Activated CD4-positive, alpha-beta T cell treated with anti-CD3 and anti-CD28 coated beads, Interleukin-2, amount 50 U/mL, for 1 hour (primary cell): ENCODE measurements around the gene CXCL5.

Experiments
- DNase-seq: peaks from one replicate; pipeline ENCODE4 v3.0.0-alpha.2; 2020

CXCL5 gene

DNA sequence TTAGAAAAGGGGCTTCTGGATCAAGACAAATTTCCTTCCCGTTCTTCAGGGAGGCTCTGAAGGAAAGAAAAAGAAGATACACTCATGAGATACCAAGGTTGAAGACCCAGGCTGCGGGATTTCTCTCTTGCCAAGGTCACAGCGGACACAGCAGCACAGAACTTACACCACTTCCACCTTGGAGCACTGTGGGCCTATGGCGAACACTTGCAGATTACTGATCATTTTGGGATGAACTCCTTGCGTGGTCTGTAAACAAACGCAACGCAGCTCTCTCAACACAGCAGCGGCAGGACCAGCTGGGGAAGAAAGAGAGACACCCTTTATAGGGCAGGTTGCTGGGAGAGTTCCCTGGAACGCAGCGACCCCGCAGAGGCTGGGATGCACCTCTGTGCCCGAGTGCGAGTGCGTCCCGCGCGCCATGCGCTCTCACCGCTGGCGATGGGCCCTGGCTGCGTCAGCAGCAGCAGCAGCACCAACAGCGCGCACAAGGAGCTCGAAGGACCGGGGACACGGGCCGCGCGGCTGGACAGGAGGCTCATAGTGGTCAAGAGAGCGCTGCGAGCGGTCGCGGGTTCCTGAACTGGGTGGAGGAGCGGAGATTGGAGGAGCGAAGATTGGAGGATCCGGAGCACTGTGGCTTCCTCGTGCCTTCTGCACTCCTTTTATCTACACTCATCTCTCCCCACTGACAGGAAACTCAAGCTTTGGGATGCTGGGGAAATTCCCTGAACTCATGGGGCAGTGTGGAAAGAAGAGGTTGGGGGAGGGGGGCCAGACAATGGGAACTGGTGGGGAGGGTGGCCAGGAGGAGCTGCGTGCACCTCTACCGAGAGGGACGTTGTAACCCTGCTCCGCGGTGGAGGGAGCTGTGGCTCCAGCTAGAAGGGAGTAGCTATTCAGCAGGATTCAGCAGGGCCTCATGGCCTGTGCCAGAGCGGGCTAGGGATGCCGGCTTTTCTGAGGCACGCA lies at the start of gene CXCL5:
Gene CXCL5, minus strand, starts transcription at position 638 of the 972 bp plus-strand sequence. Its CDS starts 96 bp downstream, at position 542.
- DNase-seq: no peak

DNA sequence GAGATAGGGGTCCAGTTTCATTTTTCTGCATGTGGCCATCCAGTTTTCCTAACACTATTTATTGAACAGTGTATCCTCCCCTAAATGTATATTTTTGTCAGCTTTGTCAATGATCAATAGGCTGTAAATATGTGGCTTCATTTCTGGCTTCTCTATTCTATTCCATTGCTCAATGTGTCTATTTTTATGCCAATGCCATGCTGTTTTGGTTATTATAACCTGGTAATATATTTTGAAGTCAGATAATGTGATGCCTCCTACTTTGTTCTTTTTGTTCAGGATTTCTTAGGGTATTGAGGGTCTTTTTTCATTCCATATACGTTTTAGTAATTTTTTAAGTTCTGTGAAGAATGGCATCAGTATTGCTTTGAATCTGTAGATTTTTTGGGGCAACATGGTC lies 48.7 kb upstream of the CXCL5 start:
- no peak for DNase-seq

DNA sequence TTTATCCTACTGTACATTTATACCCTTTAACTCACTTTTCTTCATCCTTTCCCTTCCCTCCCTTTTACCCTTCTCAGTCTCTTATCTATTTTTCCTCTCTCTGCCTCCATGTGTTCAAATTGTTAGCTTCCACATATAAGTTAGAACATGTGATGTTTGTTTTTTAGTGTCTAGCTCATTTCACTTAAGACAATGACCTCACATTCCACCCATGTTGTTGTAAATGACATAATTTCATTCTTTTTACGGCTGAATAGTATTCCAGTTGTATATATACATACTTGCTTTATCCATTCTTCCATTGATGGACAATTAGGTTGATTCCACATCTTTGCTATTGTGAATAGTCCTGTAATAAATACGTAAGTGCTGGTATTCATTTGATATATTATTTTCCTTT lies 47.3 kb upstream of the CXCL5 start:
- DNase-seq: no peak

DNA sequence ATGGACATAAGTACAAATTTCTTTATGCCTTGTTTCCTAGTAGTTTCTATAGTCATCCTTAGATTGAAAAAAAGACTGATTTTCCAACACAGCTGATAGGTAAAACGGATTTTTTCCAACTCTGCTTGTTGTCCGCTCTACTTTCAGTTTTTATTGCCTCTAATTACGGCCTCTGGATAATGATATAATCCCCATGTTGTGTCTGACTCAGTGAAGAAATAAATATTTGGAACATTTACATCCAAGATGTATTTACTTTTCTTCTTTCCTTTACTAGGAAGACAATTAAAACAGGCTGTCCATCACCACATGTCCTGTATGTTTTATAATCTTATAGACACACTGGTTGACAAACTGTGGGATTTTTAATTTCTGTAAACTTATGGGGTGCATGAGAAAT lies 46.8 kb upstream of the CXCL5 start:
- no peak for DNase-seq

DNA sequence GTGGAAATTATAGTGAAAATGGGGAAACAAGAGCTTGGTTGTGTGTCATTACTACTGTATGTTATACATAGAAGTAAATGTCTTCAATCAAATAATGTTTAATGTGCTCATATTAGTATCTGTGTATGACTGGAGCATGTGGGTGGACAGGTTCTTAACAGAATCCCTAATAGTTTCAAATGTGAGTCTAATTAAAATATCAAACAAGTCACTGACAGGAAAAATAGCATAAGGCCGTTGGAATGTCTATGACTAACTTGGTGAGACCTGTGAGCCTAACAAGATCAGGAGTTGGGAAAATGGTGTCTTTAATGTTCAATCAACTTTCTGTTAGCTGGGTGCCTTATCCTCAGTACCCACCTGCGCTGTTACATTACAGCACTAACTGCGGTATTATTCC lies 46.2 kb upstream of the CXCL5 start:
- no peak for DNase-seq

DNA sequence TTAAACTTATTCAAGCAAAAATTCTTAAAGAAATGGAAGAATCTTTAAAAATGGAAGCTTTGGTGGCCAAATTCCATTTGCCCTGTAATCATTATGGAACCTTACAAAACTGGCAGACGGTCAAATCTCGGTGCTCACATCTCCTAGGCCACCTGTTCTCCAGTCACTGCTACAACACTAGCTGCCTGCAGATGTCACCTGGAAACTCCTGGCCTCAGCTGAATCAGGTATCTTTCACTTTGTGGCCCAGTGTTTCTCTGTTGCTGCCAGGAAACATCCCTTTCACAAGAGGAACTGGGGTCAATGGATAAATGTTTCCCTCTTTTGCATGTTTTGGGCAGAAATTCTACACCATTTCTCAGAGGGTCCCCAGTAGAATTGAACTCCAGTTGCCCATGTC lies 44.2 kb upstream of the CXCL5 start:
- no peak for DNase-seq

DNA sequence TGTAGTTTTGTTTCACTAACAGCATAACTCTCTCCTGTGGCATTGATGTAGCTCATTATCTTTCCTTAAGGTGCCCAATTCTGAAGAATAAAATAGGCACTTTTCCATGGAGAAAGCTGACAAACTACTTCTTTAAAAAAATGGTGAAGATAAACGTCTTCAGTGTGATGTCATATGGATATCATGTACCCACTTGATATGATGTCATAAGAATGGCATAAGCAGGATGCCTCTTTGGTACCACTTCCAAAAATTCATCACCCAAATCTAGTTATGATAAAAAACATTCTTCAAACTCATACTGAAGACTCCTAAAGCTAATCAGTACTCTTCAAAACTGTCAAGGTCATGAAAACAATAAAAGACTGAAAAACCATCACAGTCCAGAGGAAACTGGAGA lies 42.9 kb upstream of the CXCL5 start:
- no peak for DNase-seq

DNA sequence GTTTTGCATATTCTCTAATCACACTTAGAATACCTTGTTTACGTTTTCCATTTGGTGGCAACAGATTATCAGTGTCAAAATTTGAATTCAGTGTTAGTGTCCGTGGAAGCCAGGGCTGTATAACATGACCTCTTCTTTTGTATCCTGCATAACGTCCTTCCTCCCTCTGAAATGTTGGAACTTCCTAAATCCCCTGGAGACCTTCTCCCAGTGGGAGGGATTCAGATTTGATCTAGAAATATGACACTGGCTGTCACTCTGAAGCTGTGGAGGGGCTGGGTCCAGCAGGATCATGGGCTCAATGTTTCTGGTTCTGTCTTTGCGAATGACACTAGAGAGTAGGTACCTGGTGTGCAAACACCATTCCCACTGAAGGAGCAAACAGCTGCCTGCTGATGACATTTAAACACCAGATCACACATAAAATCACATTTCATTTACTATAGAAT lies 40.9 kb upstream of the CXCL5 start:
- DNase-seq: no peak

DNA sequence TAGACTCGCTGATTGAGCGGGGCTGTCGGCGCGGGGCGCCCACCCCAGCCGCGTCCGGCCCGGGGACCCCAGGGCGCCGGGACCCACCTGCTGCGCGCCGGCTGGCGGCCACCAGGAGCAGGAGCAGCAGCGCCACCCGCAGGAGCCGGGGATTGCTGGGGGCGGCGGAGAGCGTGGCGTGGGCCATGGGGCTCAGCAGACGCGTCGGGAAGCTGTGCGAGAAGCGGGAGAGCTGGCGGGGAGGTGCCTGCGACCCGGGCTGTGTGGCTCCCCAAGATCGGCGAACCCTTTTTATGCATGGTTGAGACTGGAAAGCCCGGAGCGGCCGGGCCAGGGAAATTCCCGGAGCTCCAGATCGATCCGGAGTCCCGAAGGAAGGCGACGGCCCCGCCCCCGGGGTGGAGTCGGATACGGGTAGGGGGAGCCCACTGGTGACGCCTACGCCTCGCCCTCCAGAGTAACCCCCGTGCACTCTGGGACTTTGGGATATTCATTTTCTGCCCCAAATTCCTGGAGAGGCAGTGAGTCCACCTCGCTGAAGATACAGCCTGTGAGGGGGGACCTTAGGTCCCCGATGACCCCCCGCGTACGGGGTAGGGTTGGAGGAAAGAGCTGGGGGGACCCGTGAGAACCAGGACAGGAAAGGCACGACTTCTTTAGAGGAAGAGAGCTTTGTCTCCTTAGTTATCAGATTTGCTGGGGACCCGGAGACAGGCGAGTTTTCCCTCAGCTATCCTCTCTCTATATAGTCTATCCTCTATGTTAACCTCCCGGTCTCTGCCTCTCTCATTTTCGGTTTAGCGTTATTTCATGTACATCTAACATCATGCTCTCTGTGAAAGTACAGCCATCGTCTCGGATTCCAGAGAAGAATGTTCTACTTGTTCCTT lies 40.2 kb upstream of the CXCL5 start, which contains the start of gene CXCL3:
Gene CXCL3, minus strand, starts transcription at position 265 of the 890 bp plus-strand sequence. Its CDS starts 78 bp downstream, at position 187.
- DNase-seq: no peak

DNA sequence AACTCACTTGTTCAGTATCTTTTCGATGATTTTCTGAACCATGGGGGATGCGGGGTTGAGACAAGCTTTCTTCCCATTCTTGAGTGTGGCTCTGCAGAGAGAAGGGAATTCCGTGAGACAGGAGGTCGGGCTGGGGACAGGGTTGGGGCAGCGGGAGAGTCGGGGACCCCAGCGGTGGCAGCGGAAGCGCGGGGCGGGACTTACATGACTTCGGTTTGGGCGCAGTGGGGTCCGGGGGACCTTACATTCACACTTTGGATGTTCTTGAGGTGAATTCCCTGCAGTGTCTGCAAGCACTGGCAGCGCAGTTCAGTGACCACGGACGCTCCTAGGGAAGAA lies 39.6 kb upstream of the CXCL5 start:
- DNase-seq: no peak

DNA sequence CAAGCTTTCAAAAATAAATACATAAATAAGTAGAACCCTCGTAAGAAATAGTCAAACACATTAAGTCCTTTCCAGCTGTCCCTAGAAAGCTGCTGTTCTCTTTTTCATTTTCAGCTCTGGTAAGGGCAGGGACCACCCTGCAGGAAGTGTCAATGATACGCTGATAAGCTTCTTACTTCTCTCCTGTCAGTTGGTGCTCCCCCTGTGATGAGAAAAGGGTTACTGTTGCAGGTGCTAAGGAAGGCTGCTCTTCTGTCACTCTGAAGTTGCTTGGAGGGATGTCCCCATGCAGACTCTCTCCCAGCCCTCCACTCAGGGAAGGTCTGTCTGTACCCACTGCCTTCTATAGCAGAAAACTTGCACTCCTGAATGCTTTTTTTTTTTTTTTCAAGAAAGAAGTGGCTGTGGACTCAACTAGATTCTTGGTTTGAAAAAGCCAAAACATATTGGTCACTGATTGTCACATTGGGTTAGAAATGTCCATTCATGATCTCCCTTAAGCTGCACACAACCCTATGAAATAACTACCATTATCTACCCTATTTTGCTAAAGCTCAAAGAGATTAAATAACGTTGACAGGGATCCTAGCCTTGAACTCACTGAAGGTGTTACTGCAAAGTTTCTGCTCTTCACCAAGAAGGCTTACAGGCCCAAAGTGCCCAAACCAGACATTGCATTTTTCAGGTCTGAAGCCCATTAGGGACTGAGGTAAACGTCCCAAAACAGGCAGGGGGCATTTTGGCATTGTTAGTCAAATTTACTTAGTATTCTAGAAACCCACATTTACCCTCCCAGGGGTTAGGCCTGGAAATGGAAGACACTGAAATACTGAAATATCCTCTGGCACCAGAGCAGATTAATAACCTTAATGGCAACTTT lies 38.8 kb upstream of the CXCL5 start:
- DNase-seq: no peak

DNA sequence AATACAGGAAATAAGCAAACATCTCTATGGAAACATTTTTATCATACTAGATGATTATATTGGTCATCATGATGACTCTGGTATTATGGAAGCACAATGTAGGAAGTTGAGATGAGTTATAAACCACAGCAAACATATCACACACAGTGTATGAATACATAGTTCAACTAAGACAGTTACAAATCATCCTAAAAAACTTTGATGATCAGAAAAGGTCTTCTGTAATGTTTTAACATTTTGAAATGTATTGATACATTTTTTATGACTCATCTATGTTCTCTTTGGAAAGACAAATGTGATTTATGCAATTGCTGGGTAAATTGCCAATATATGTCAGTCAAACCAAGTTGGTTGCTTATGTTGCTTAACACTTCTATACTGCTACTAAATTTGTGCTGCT lies 35.3 kb upstream of the CXCL5 start:
- no peak for DNase-seq

DNA sequence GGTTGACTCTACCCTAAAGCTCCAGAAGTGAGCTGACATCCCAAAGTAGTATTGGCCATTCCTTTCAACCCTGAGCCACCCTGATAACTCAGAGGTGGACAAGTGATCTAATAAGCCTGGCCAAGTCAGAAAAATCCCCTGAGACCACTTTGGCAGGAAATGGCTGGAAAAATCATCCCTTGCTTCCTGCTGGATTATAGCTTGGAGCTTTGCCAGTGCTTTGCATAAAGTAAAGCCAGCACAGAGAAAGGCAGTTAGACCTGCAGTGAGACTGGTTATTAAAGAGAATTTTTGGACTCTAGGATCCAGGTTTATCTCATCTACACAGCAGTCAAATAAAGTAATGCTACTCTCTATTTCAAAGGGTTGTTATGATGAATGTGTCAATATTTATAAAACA lies 33.6 kb upstream of the CXCL5 start:
- no peak for DNase-seq

DNA sequence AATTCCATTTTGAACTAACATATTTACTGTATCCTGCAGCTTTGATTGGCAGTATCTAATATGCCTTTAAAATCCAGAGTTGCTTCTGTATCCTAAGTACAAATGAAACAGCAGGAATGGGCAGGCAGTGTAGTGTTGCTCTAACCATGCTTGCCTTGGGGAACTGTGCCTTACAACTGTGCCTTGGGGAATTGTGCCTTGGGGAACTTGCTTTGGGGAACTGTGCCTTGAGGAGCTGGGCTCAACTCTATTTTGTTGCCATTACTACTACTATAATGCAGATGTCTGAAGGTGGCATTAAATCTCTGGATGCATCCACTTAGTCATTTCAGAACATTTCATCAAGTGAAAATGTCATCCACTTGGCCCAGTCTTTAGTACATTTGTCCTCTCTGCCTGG lies 33.1 kb upstream of the CXCL5 start:
- DNase-seq: no peak

DNA sequence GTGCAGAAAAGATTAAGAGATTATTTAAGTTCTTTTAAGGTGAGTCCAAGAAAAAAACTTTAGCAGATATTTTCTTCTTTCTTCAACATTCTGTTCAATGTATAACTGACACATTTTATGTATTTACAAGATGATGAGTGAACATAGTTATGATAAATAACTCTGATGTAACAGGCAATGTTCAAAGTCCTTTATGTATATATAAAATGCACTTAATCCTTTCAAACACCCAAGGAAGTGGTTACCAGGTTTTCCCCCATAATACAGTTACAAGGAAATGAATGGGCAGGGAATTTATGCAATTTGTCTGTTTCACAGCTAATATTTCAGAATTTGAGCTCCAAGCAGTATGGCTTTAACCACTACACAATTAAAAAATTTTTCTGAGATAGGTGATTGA lies 31.8 kb upstream of the CXCL5 start:
- DNase-seq: no peak

DNA sequence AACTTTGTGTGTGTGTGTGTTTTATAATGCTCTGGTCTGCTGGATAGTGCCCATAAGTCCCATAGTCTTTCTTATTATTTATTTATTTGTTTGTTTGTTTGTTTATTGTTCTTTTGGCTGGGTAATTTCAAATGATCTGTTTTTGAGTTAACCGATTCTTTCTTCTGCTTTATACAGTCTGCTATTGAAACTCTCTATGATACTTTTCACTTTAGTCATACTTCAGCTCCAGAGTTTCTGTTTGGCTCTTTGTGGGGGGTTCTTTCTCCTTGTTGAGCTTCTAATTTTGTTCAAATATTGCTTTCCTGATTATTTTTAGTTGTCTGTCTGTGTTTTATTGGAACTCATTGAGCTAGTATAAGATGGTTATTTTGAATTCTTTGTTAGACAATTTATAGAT lies 30.0 kb upstream of the CXCL5 start:
- DNase-seq: no peak

DNA sequence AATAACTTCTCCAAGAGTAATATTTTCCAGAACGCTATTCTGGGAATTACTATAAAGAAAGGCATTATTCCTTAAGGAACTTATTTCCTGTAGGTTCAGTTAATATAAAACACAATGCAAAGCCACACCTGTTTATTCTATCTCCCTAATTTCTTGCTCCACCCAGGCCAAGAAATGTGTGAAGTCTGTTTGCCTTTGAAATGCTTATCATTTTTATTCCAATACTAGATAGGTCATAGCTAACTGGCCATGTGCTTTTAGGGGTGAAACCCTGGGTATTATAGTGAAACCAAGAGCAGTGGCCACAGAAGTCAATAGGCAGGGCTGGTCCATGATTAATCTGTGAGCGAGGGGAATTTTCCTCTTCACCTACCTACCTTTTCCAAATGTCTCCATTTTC lies 25.2 kb upstream of the CXCL5 start:
- DNase-seq: no peak

DNA sequence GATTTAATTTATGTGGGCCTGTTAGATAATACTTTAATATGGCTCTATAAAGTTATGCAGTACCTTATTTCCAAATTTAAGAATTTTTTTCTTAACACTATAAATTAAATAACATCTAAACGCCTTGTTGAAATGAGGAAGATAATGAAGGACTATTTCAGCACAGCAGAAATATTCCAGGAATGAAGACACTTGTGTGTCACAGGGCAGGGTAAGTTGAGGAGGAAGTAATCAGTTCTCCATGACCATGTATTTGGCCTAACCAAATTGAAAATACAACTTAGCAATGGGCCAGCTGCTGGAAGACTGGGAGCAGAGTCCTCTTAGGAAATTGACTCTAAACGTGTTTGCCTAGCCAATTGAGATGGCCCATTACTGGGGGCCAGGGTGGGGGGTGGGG lies 23.1 kb upstream of the CXCL5 start:
- no peak for DNase-seq

DNA sequence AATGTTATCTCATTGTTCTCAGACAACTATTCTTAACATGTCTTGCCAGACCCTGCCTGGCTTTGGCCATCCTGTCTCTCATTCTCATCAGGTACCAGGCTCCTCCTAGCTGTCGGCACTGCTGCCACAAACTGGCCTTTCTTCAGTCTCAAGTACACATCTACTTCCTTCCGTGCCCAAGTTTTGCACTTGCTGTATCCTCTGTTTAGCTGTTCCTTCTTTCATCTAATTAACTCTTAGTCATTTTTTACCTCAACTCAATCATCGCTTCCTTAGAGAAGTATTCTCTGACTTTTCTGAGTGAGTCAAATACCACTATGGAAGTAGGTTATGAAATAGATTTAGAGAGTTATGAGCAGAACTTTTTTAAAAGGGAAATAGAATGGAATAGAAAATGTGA lies 20.3 kb upstream of the CXCL5 start:
- no peak for DNase-seq

DNA sequence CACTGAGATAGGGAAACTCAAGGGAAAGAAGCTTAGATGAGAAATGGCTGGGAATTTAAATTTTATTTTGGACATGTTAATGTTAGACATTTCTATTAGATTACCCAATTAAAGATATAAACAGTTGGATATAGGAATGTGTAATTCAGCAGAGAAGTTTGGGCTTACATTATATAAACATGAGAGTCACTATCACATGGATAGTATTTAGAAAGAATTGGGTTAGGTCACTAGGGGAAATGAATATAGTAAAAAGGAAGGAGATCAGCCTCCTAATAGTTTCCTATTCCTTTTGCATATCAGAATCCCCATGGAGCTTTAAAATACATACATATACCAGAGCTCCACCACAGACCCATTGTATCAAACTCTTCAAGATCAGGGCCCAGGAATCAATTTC lies 19.6 kb upstream of the CXCL5 start:
- DNase-seq: no peak

DNA sequence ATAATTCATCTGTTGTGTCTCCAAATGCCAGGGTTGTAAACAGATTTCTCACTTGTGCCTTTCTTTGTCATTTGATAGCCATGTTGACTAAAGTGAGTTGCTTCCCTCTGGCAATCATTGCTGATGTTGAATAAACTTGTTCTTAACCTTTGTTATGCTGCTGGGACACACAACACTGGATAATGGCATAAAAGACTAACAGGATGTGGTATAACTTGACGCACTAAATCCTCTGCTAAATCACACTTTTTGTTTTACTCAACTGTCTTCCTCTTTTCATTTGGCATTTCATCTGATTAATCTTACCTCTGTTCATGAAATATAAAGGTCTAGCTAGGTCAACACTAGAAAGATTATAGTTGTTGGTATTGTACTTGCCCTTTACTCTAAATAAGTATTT lies 17.6 kb upstream of the CXCL5 start:
- DNase-seq: no peak

DNA sequence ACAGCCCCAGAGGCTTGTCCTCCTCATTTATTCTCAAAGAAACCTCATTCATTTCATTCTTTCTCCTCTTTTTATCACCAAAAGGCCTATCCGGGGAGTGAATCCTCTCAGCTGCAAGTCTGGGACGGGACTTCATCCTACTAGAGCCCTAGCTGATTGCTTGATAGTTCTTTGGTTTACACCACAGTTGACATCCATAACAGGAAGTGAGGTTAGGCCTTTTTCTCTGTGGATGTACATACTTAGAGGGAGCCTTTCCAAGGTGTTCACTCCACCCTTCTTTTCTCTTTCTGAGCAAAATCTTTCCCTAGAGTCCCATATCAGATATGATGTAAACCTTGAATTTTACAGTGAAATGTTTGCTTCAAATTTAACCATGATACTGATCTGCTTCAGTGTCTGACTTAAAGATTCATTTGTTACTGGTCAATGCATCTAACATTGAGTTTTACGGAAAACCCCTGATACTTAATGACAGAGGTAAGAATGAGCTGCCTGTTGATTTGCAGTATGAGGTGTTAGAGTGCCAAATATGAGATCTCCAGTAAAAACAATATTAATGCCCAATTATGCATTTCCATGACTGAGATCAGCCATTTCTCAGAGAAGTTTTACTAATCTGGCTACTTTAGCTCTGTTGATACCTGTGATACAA lies 16.8 kb upstream of the CXCL5 start:
- no peak for DNase-seq
